ENCODE data around the gene PER1.
"Not testable (repeated sequence)": the region's sequence is repeated elsewhere in the genome, so short reads cannot be mapped to it uniquely, and the experiment has no call there.

Gene PER1

GRCh38 chr17:8176197-8176940 lies 24.2 kb upstream of the PER1 start, which contains the start of gene TMEM107:
Gene TMEM107, minus strand, starts transcription at chr17:8176380. Its CDS starts 94 bp downstream, at chr17:8176286.
- Mint-ChIP-seq H3K27me3 (ENCODE audit: low read depth) (peaks cover 7% of the 10 kb centered on the region), H3K36me3 (ENCODE audit: low read depth) (no peaks in the 10 kb centered on the region), H3K27ac (peak within 1 kb of the TSS; percentile 96), H3K4me1 (ENCODE audit: low read depth) (peaks cover 42% of the 10 kb centered on the region), H3K4me3 (peak within 1 kb of the TSS; percentile 97), H3K9me3 (no peaks in the 10 kb centered on the region)

GRCh38 chr17:8175795-8176196 lies 23.6 kb upstream of the PER1 start:
- Mint-ChIP-seq H3K36me3 (ENCODE audit: low read depth) (no peaks in the 10 kb centered on the region), H3K4me1 (ENCODE audit: low read depth) (peaks cover 43% of the 10 kb centered on the region), H3K9me3 (no peaks in the 10 kb centered on the region), H3K27me3 (ENCODE audit: low read depth) (peaks cover 1% of the 10 kb centered on the region), H3K4me3 (peak overlapping the region; percentile 97), H3K27ac (peak overlapping the region; percentile 96)

GRCh38 chr17:8173871-8174322 lies 21.7 kb upstream of the PER1 start:
- H3K4me3 Mint-ChIP-seq = peak overlapping the region; percentile 91
- peaks cover 43% of the 10 kb centered on the region for H3K4me1 Mint-ChIP-seq (ENCODE audit: low read depth)
- H3K36me3 Mint-ChIP-seq (ENCODE audit: low read depth) = no peaks in the 10 kb centered on the region
- H3K9me3 Mint-ChIP-seq = no peaks in the 10 kb centered on the region
- H3K27ac Mint-ChIP-seq = peak overlapping the region; percentile 99
- H3K27me3 Mint-ChIP-seq (ENCODE audit: low read depth) = no peaks in the 10 kb centered on the region

GRCh38 chr17:8173056-8173870 lies 21.1 kb upstream of the PER1 start:
- H3K36me3 Mint-ChIP-seq (ENCODE audit: low read depth) = no peaks in the 10 kb centered on the region
- H3K4me1 Mint-ChIP-seq (ENCODE audit: low read depth) = peaks cover 43% of the 10 kb centered on the region
- peak overlapping the region; percentile 91 for H3K4me3 Mint-ChIP-seq
- peak overlapping the region; percentile 99 for H3K27ac Mint-ChIP-seq
- H3K27me3 Mint-ChIP-seq (ENCODE audit: low read depth) = no peaks in the 10 kb centered on the region
- H3K9me3 Mint-ChIP-seq = no peaks in the 10 kb centered on the region

- not testable (repeated sequence) for H3K27ac Mint-ChIP-seq; H3K4me3 Mint-ChIP-seq; H3K27me3 Mint-ChIP-seq (ENCODE audit: low read depth); H3K36me3 Mint-ChIP-seq (ENCODE audit: low read depth); H3K9me3 Mint-ChIP-seq
- peaks cover 25% of the 10 kb centered on the region for H3K4me1 Mint-ChIP-seq (ENCODE audit: low read depth)
These were observed 18.0 kb upstream of the PER1 start for GRCh38 chr17:8170186-8170585.

GRCh38 chr17:8167526-8167925 lies 15.3 kb upstream of the PER1 start:
- Mint-ChIP-seq H3K27me3 (ENCODE audit: low read depth) (no peaks in the 10 kb centered on the region), H3K36me3 (ENCODE audit: low read depth) (peaks cover 2% of the 10 kb centered on the region), H3K4me3 (no peak overlapping the region), H3K9me3 (no peaks in the 10 kb centered on the region), H3K4me1 (ENCODE audit: low read depth) (peaks cover 24% of the 10 kb centered on the region), H3K27ac (no peak overlapping the region)

- H3K36me3 Mint-ChIP-seq (ENCODE audit: low read depth) = peaks cover 3% of the 10 kb centered on the region
- H3K27ac Mint-ChIP-seq = no peak overlapping the region
- peaks cover 26% of the 10 kb centered on the region for H3K4me1 Mint-ChIP-seq (ENCODE audit: low read depth)
- H3K9me3 Mint-ChIP-seq = no peaks in the 10 kb centered on the region
- no peaks in the 10 kb centered on the region for H3K27me3 Mint-ChIP-seq (ENCODE audit: low read depth)
- no peak overlapping the region for H3K4me3 Mint-ChIP-seq
These were observed 14.5 kb upstream of the PER1 start for GRCh38 chr17:8166731-8167130.

GRCh38 chr17:8164815-8165131 lies 12.6 kb upstream of the PER1 start:
- Mint-ChIP-seq H3K4me3 (peak overlapping the region; percentile 86), H3K27me3 (ENCODE audit: low read depth) (no peaks in the 10 kb centered on the region), H3K27ac (peak overlapping the region; percentile 98), H3K4me1 (ENCODE audit: low read depth) (peaks cover 42% of the 10 kb centered on the region), H3K9me3 (no peaks in the 10 kb centered on the region), H3K36me3 (ENCODE audit: low read depth) (peaks cover 19% of the 10 kb centered on the region)

- H3K4me3 Mint-ChIP-seq = peak overlapping the region; percentile 86
- peak overlapping the region; percentile 98 for H3K27ac Mint-ChIP-seq
- no peaks in the 10 kb centered on the region for H3K27me3 Mint-ChIP-seq (ENCODE audit: low read depth)
- H3K9me3 Mint-ChIP-seq = no peaks in the 10 kb centered on the region
- H3K4me1 Mint-ChIP-seq (ENCODE audit: low read depth) = peaks cover 42% of the 10 kb centered on the region
- H3K36me3 Mint-ChIP-seq (ENCODE audit: low read depth) = peaks cover 23% of the 10 kb centered on the region
These were observed 12.0 kb upstream of the PER1 start for GRCh38 chr17:8163978-8164814.

GRCh38 chr17:8162997-8163977 lies 11.1 kb upstream of the PER1 start:
- Mint-ChIP-seq H3K36me3 (ENCODE audit: low read depth) (peaks cover 30% of the 10 kb centered on the region), H3K27me3 (ENCODE audit: low read depth) (no peaks in the 10 kb centered on the region), H3K27ac (peak overlapping the region; percentile 98), H3K9me3 (no peaks in the 10 kb centered on the region), H3K4me1 (ENCODE audit: low read depth) (peaks cover 49% of the 10 kb centered on the region), H3K4me3 (peak overlapping the region; percentile 86)

GRCh38 chr17:8162233-8162996 lies 10.2 kb upstream of the PER1 start, which contains the start of gene VAMP2:
Gene VAMP2, minus strand, starts transcription at chr17:8162948. Its CDS starts 69 bp downstream, at chr17:8162879.
- no peaks in the 10 kb centered on the region for H3K27me3 Mint-ChIP-seq (ENCODE audit: low read depth)
- H3K9me3 Mint-ChIP-seq = no peaks in the 10 kb centered on the region
- peak within 1 kb of the TSS; percentile 98 for H3K27ac Mint-ChIP-seq
- peaks cover 49% of the 10 kb centered on the region for H3K4me1 Mint-ChIP-seq (ENCODE audit: low read depth)
- H3K36me3 Mint-ChIP-seq (ENCODE audit: low read depth) = peaks cover 30% of the 10 kb centered on the region
- peak within 1 kb of the TSS; percentile 86 for H3K4me3 Mint-ChIP-seq

- Mint-ChIP-seq H3K4me3 (peak overlapping the region; percentile 84), H3K4me1 (ENCODE audit: low read depth) (peaks cover 49% of the 10 kb centered on the region), H3K9me3 (no peaks in the 10 kb centered on the region), H3K36me3 (ENCODE audit: low read depth) (peaks cover 30% of the 10 kb centered on the region), H3K27ac (peak overlapping the region; percentile 76), H3K27me3 (ENCODE audit: low read depth) (no peaks in the 10 kb centered on the region)
These were observed 9.4 kb upstream of the PER1 start for GRCh38 chr17:8161289-8162232.

Measured in T-helper 1 cell treated with Interleukin-12 subunit alpha and Interleukin-12 subunit beta and Interleukin-4 antibody, amounts not matched to agents 30 μg/mL and 1 μg/mL, for 36 hours (primary cell).